ENCODE results near the gene SCN4B.

DNA sequence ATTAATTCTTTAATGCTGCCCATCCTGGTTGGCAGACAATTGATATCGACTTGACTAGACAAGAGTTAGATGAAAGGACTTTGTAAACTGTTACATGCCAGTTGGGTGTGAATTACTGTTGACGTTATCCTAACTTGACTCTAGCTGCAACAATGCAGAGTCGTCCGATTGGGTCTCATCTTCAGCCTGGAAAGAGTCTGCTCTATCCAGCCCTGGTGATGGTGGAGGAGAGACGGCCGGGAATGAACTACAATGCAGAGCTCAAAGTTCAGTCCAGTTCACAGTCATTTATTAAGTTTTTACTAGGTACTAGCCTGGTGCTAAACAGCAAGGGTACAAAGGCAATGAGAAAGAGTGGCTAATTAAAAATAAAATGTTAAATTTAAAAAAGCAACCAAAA, 60.9 kb downstream of the SCN4B start:
- TF ChIP-seq, protein P1, sequence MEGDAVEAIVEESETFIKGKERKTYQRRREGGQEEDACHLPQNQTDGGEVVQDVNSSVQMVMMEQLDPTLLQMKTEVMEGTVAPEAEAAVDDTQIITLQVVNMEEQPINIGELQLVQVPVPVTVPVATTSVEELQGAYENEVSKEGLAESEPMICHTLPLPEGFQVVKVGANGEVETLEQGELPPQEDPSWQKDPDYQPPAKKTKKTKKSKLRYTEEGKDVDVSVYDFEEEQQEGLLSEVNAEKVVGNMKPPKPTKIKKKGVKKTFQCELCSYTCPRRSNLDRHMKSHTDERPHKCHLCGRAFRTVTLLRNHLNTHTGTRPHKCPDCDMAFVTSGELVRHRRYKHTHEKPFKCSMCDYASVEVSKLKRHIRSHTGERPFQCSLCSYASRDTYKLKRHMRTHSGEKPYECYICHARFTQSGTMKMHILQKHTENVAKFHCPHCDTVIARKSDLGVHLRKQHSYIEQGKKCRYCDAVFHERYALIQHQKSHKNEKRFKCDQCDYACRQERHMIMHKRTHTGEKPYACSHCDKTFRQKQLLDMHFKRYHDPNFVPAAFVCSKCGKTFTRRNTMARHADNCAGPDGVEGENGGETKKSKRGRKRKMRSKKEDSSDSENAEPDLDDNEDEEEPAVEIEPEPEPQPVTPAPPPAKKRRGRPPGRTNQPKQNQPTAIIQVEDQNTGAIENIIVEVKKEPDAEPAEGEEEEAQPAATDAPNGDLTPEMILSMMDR (IDR thresholded peaks at IDR 0.05): no peak
- TF ChIP-seq POLR2A (IDR thresholded peaks at IDR 0.05): no peak

Data from Peyer's patch (tissue), 4 donors.